H1 (cell line): ENCODE data around the gene CHI3L1. TPM values are rescaled to one million over a fixed set of nuclear protein-coding genes. Genes with fewer than 3 reads are reported as not detected.

Source experiments
- CTCF ChIA-PET: fragments of 300-600 bp; sonication (Branson Sonifier 250); formaldehyde crosslinking; loops from one replicate; lab custom pipeline; 2021; ENCODE audit not compliant: partially characterized antibody; lab: Charles Lee
- POLR2A ChIA-PET: fragments of 300-600 bp; sonication (Branson Sonifier 250); formaldehyde crosslinking; loops from one replicate; lab custom pipeline; 2021; ENCODE audit warnings: inconsistent platforms; ENCODE audit not compliant: partially characterized antibody; lab: Charles Lee
- DNase-seq, 2 experiments: peaks; one replicate each; pipeline versions ENCODE4 v3.0.0 to v3.0.0-alpha.2; 2010 to 2022; ENCODE audit warnings: low spot score in 2 of 2, low read depth in 1 of 2, mixed read lengths in 1 of 2
- FAIRE-seq: peaks from 2 replicates; lab custom pipeline; 2011; peaks lifted over from hg19 to GRCh38; lab: Jason Lieb, UNC
- H2AFZ ChIP-seq: 2 replicates; pipeline ENCODE4 v1.8.1; 2012; ENCODE audit warnings: low read length, inconsistent platforms
- H2AK5ac ChIP-seq: 2 replicates; pipeline ENCODE4 v1.6.1; 2013; ENCODE audit warnings: low read depth, low read length
- H2BK120ac ChIP-seq: replicated peaks from 2 replicates; pipeline ENCODE3; 2013; ENCODE audit warnings: low read depth, low read length, inconsistent platforms
- H2BK12ac ChIP-seq: 2 replicates; pipeline ENCODE4 v1.6.1; 2013; ENCODE audit warnings: low read depth, low read length
- H2BK15ac ChIP-seq: 2 replicates; pipeline ENCODE4 v1.6.1; 2013; ENCODE audit warnings: low read length
- H2BK20ac ChIP-seq: 2 replicates; pipeline ENCODE4 v1.6.1; 2013; ENCODE audit warnings: low read length
- H2BK5ac ChIP-seq: 2 replicates; pipeline ENCODE4 v1.6.1; 2013; ENCODE audit warnings: low read depth, low read length
- H3K14ac ChIP-seq: 2 replicates; pipeline ENCODE4 v1.6.1; 2013; ENCODE audit warnings: inconsistent platforms; ENCODE audit not compliant: insufficient read length
- H3K18ac ChIP-seq: 2 replicates; pipeline ENCODE4 v1.6.1; 2013; ENCODE audit warnings: low read length; ENCODE audit errors: extremely low read depth
- H3K23ac ChIP-seq: 2 replicates; pipeline ENCODE4 v1.6.1; 2013; ENCODE audit warnings: inconsistent platforms; ENCODE audit not compliant: insufficient read length
- H3K23me2 ChIP-seq: 2 replicates; pipeline ENCODE4 v1.6.1; 2013; ENCODE audit warnings: low read depth, low read length
- H3K27ac ChIP-seq: 2 replicates; pipeline ENCODE4 v1.6.1; 2011; ENCODE audit warnings: low read depth, low read length, inconsistent platforms
- H3K27me3 ChIP-seq, 4 experiments: replicated peaks in 1 of 4; 1 replicate in 1 of 4; 2 replicates in 3 of 4; pipeline versions ENCODE4 v1.6.1 to v1.8.1; 2011 to 2013; ENCODE audit warnings: low read length in 3 of 4, mild to moderate bottlenecking in 3 of 4, inconsistent platforms in 2 of 4, mixed read lengths in 2 of 4, moderate library complexity in 1 of 4; ENCODE audit not compliant: control insufficient read depth in 3 of 4, insufficient read depth in 3 of 4; ENCODE audit errors: extremely low read depth in 1 of 4
- H3K36me3 ChIP-seq, 4 experiments: 2 replicates each; pipeline versions ENCODE4 v1.6.1 to v1.8.1; 2011 to 2013; ENCODE audit warnings: mild to moderate bottlenecking in 4 of 4, low read length in 3 of 4, moderate library complexity in 2 of 4, control low read depth in 1 of 4, inconsistent platforms in 1 of 4; ENCODE audit not compliant: insufficient read depth in 4 of 4, control insufficient read depth in 2 of 4
- H3K4ac ChIP-seq: replicated peaks from 2 replicates; pipeline ENCODE3; 2013; ENCODE audit warnings: low read length, low read depth, mixed read lengths, inconsistent platforms; ENCODE audit not compliant: insufficient read length
- H3K4me1 ChIP-seq, 4 experiments: replicated peaks in 1 of 4; 1 replicate in 1 of 4; 2 replicates in 3 of 4; pipeline versions ENCODE4 v1.6.1 to v1.8.1; 2011 to 2013; ENCODE audit warnings: low read length in 3 of 4, inconsistent platforms in 2 of 4, mixed read lengths in 1 of 4; ENCODE audit not compliant: insufficient read depth in 4 of 4, control insufficient read depth in 3 of 4
- H3K4me2 ChIP-seq, 2 experiments: 2 replicates each; pipeline versions ENCODE4 v1.6.1 to v1.8.1; 2011 to 2013; ENCODE audit warnings: low read depth in 2 of 2, low read length in 2 of 2, control low read depth in 1 of 2, inconsistent platforms in 1 of 2, mild to moderate bottlenecking in 1 of 2; ENCODE audit not compliant: insufficient read depth in 1 of 2
- H3K4me3 ChIP-seq, 4 experiments: fragments of 200-600, 300-600 bp in 1 of 4; sonication (generic), shearing (Covaris generic), sonication (Bioruptor Twin) in 1 of 4; 2 replicates each; pipeline versions ENCODE4 v1.5.1 to v1.8.1; 2011 to 2016; ENCODE audit warnings: low read length in 4 of 4, low read depth in 3 of 4, control low read depth in 2 of 4, inconsistent platforms in 2 of 4, mild to moderate bottlenecking in 2 of 4, mixed read lengths in 1 of 4, moderate library complexity in 1 of 4; ENCODE audit not compliant: insufficient read depth in 2 of 4; ENCODE audit errors: extremely low read depth in 1 of 4
- H3K56ac ChIP-seq: replicated peaks from 2 replicates; pipeline ENCODE3; 2013; ENCODE audit warnings: low read depth, mild to moderate bottlenecking, mixed read lengths, low read length, inconsistent platforms; ENCODE audit not compliant: insufficient read length
- H3K79me1 ChIP-seq: 2 replicates; pipeline ENCODE4 v1.6.1; 2013; ENCODE audit warnings: low read depth, low read length, control low read depth
- H3K79me2 ChIP-seq, 2 experiments: 2 replicates each; pipeline versions ENCODE4 v1.6.1 to v1.8.1; 2012 to 2013; ENCODE audit warnings: low read length in 2 of 2, mild to moderate bottlenecking in 2 of 2, inconsistent platforms in 1 of 2; ENCODE audit not compliant: insufficient read depth in 2 of 2, control insufficient read depth in 1 of 2
- H3K9ac ChIP-seq, 4 experiments: replicated peaks in 1 of 4; 1 replicate in 1 of 4; 2 replicates in 3 of 4; pipeline versions ENCODE4 v1.6.1 to v1.8.1; 2011 to 2013; ENCODE audit warnings: low read depth in 3 of 4, low read length in 3 of 4, control low read depth in 2 of 4, mild to moderate bottlenecking in 2 of 4, moderate library complexity in 2 of 4, inconsistent platforms in 1 of 4; ENCODE audit errors: extremely low read depth in 1 of 4
- H3K9me3 ChIP-seq, 2 experiments: 2 replicates each; pipeline versions ENCODE4 v1.6.1 to v1.8.1; 2012 to 2013; ENCODE audit warnings: mild to moderate bottlenecking in 2 of 2, moderate library complexity in 2 of 2, control low read depth in 1 of 2, inconsistent platforms in 1 of 2, low read depth in 1 of 2, low read length in 1 of 2, mixed read lengths in 1 of 2; ENCODE audit not compliant: insufficient read depth in 2 of 2
- H4K20me1 ChIP-seq, 2 experiments: replicated peaks in 1 of 2; 2 replicates each; pipeline versions ENCODE3 to v1.8.1; 2011 to 2013; ENCODE audit warnings: inconsistent platforms in 2 of 2, low read length in 2 of 2, mild to moderate bottlenecking in 1 of 2; ENCODE audit not compliant: insufficient read depth in 2 of 2, control insufficient read depth in 1 of 2
- H4K5ac ChIP-seq: 2 replicates; pipeline ENCODE4 v1.6.1; 2013; ENCODE audit warnings: low read length, low read depth, mixed read lengths, inconsistent platforms; ENCODE audit not compliant: insufficient read length
- H4K8ac ChIP-seq: 2 replicates; pipeline ENCODE4 v1.8.0; 2013; ENCODE audit warnings: mild to moderate bottlenecking, moderate library complexity, low read length, inconsistent platforms; ENCODE audit not compliant: insufficient read depth; ENCODE audit errors: extremely low read depth
- H4K91ac ChIP-seq: replicated peaks from 2 replicates; pipeline ENCODE3; 2013; ENCODE audit warnings: low read length, mixed read lengths, inconsistent platforms; ENCODE audit not compliant: insufficient read length
- BACH1 ChIP-seq: IDR thresholded peaks from 2 replicates; pipeline ENCODE4 v1.6.1; 2012; ENCODE audit warnings: low read length, improper control_type of control experiment
- BCL11A ChIP-seq, 2 experiments: IDR thresholded peaks; one replicate each; pipeline ENCODE4 v1.6.1; 2011; ENCODE audit warnings: low read depth in 2 of 2, low read length in 2 of 2, mild to moderate bottlenecking in 2 of 2
- EP300 ChIP-seq, 2 experiments: IDR thresholded peaks; 1 replicate in 1 of 2; 2 replicates in 1 of 2; pipeline ENCODE4 v1.6.1; 2011 to 2012; ENCODE audit warnings: low read depth in 2 of 2, low read length in 2 of 2, mild to moderate bottlenecking in 2 of 2, borderline replicate concordance in 1 of 2, inconsistent platforms in 1 of 2, moderate library complexity in 1 of 2
- FOSL1 ChIP-seq: IDR thresholded peaks from 2 replicates; pipeline ENCODE4 v1.6.1; 2011; ENCODE audit warnings: mild to moderate bottlenecking, low read depth, low read length, moderate library complexity; ENCODE audit not compliant: insufficient read depth
- GABPA ChIP-seq: IDR thresholded peaks from 2 replicates; pipeline ENCODE4 v1.6.1; 2011; ENCODE audit warnings: mild to moderate bottlenecking, low read length, moderate library complexity, borderline replicate concordance; ENCODE audit not compliant: insufficient read depth
- HDAC6 ChIP-seq: IDR thresholded peaks from one replicate; pipeline ENCODE4 v1.7.1; 2012; ENCODE audit warnings: low read depth, mild to moderate bottlenecking, inconsistent platforms, low read length, moderate library complexity
- KDM1A ChIP-seq: fragments of 200-600, 300-600 bp; sonication (generic); IDR thresholded peaks from 2 replicates; pipeline ENCODE4 v1.7.1; 2016; ENCODE audit warnings: mild to moderate bottlenecking, low read length, borderline replicate concordance
- KDM4A ChIP-seq: IDR thresholded peaks from one replicate; pipeline ENCODE4 v1.7.1; 2012; ENCODE audit warnings: low read depth, mild to moderate bottlenecking, moderate library complexity, low read length, inconsistent platforms; ENCODE audit not compliant: severe bottlenecking
- PHF8 ChIP-seq: fragments of 200-600 bp; sonication (generic); conservative IDR thresholded peaks from 2 replicates; pipeline ENCODE4 v1.7.1; 2012; ENCODE audit warnings: low read depth, mild to moderate bottlenecking, inconsistent platforms, low read length, moderate library complexity
- POLR2AphosphoS5 ChIP-seq: IDR thresholded peaks from 2 replicates; pipeline ENCODE4 v1.6.1; 2011; ENCODE audit warnings: low read depth, low read length
- RXRA ChIP-seq: IDR thresholded peaks from 2 replicates; pipeline ENCODE4 v1.6.1; 2011; ENCODE audit warnings: low read depth, mild to moderate bottlenecking, low read length, moderate library complexity; ENCODE audit not compliant: insufficient read depth
- SIN3A ChIP-seq, 2 experiments: IDR thresholded peaks in 1 of 2; conservative IDR thresholded peaks in 1 of 2; 2 replicates each; pipeline ENCODE4 v1.6.1; 2011 to 2012; ENCODE audit warnings: low read length in 2 of 2, improper control_type of control experiment in 1 of 2, low read depth in 1 of 2, mild to moderate bottlenecking in 1 of 2
- SIX5 ChIP-seq: IDR thresholded peaks from 2 replicates; pipeline ENCODE4 v1.6.1; 2011; ENCODE audit warnings: mild to moderate bottlenecking, low read depth, low read length
- TAF7 ChIP-seq: optimal IDR thresholded peaks from 2 replicates; pipeline ENCODE3; 2011; ENCODE audit warnings: low read depth, mild to moderate bottlenecking, inconsistent platforms, low read length, moderate library complexity, borderline replicate concordance
- WGBS, 2 experiments: shearing (Covaris generic) in 1 of 2; methylation state at CpG; one replicate each; pipeline versions ENCODE4 v1.1.6 to v1.1.7; 2013 to 2015; ENCODE audit warnings: low lambda C conversion rate in 2 of 2, mixed read lengths in 2 of 2, inconsistent platforms in 1 of 2, low coverage in 1 of 2, missing lambda C conversion rate in 1 of 2; ENCODE audit not compliant: insufficient replicate concordance in 2 of 2, insufficient coverage in 1 of 2, insufficient read length in 1 of 2; ENCODE audit errors: extremely low coverage in 1 of 2, missing lambda C conversion rate in 1 of 2; 5-methylcytosine and 5-hydroxymethylcytosine counted together
- polyA plus RNA-seq, 7 experiments: library from polyadenylated mRNA; depleted of rRNA in 3 of 7; stranded (reverse) in 5 of 7; unstranded in 2 of 7; fragments of >200 nt in 5 of 7; fragments of 200-250 nt in 2 of 7; gene quantifications; 1 replicate in 5 of 7; 2 replicates in 1 of 7; 4 replicates in 1 of 7; pipeline versions ENCODE4 v1.2.1 to v1.2.3, GENCODE V29; 2011 to 2013; ENCODE audit warnings: missing spikeins in 2 of 7, mixed read lengths in 2 of 7
- total RNA-seq: library from RNA; stranded (reverse); fragmentation: NEBNext Ultra II Directional; extraction: Animal tissue kit (Norgen Biotek cat#: 25700); gene quantifications from 2 replicates; pipeline ENCODE4 v1.2.1, GENCODE V29; 2021

CHI3L1 gene
- total and polyA plus RNA-seq, 2 of the 8 experiments (the other 6 are each of a cell fraction or from before 2014, with no cell fraction given), result 1.0 TPM; not detected in 1

DNA sequence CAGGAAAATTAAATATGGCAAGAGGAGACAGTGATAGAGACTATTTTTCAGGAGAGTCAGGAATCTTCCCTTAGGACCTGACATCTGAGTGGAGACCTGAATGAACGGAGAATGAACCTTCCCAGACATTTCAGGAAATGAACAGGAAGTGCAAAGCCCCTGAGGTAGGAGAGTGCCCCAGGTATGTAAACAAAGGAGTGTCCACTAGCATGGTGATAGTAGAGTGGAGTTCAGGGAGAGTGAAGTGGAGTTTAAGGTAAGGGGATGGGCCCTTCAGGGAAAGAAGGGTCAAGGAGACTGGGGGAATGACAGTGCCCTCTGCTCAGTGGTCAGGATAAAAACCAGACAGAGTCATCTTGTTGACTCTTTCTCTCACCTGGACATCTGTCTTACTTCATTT lies 30.2 kb downstream of the CHI3L1 start:
- Histone ChIP-seq H3K18ac (no peak overlapping the region), H3K9ac (no peak overlapping the region), H4K91ac (no peak overlapping the region), H3K4me2 (no peak overlapping the region), H2BK20ac (no peak overlapping the region), H3K4ac (no peak overlapping the region), H4K8ac (no peak overlapping the region), H3K56ac (no peak overlapping the region), H2BK5ac (no peak overlapping the region), H3K79me1 (no peaks in the 10 kb centered on the region), H3K4me3 (no peak overlapping the region), H2AK5ac (no peak overlapping the region), H4K20me1 (no peaks in the 10 kb centered on the region), H2BK120ac (no peak overlapping the region), H3K14ac (no peak overlapping the region), H2BK15ac (no peak overlapping the region), H3K36me3 (no peaks in the 10 kb centered on the region), H2BK12ac (no peak overlapping the region), H4K5ac (no peak overlapping the region), H3K79me2 (no peaks in the 10 kb centered on the region), H3K27me3 (no peaks in the 10 kb centered on the region; a peak in 1 of 7 replicates), H3K9me3 (no peaks in the 10 kb centered on the region; a peak in 1 of 4 replicates), H3K23ac (no peak overlapping the region), H3K23me2 (no peaks in the 10 kb centered on the region), H2AFZ (no peak overlapping the region), H3K4me1 (peaks cover 6 to 25% (median 14%) of the 10 kb centered on the region in 4 experiments), H3K27ac (no peak overlapping the region)
- WGBS, 2 experiments, result 76% methylated on average over 1 of the region's 1 CpG; no CpG with 5 or more reads in 1 of the 2 experiments
- ChIA-PET CTCF (interaction anchor here (1.0 to 49.1 kb wide), 5 partner anchors 15 to 108 kb away, joined by 3 to 1071 read pairs (median 140); partner anchors contain the start of genes ADORA1, MYBPH and PPFIA4), POLR2A (no interaction called here)
- no peak for DNase-seq
- FAIRE-seq, result no peak
- no peak for TF ChIP-seq SIX5
- no peak for TF ChIP-seq RXRA
- no peak for TF ChIP-seq KDM1A
- no peak for TF ChIP-seq BCL11A (IDR thresholded peaks at IDR 0.05; ENCODE audit: low read depth in 2 of 2, low read length in 2 of 2)
- no peak for TF ChIP-seq KDM4A
- TF ChIP-seq SIN3A (conservative IDR thresholded peaks at IDR 0.05 in 1 of 2, IDR thresholded peaks at IDR 0.05 in 1 of 2; ENCODE audit: low read depth in 1 of 2, low read length in 2 of 2), result no peak
- TF ChIP-seq GABPA, result no peak
- TF ChIP-seq TAF7, result no peak
- no peak for TF ChIP-seq EP300 (IDR thresholded peaks at IDR 0.05; ENCODE audit: borderline replicate concordance in 1 of 2, low read depth in 2 of 2, low read length in 2 of 2)
- no peak for TF ChIP-seq BACH1
- TF ChIP-seq FOSL1, result no peak
- no peak for TF ChIP-seq HDAC6
- TF ChIP-seq PHF8, result no peak
- TF ChIP-seq POLR2AphosphoS5, result no peak
